Esophagus (tissue), 2 donors: ENCODE data around the gene OR6Q1. TPM values are rescaled to one million over a fixed set of nuclear protein-coding genes. Genes with fewer than 3 reads are reported as not detected.

Experiments used
- H3K27ac ChIP-seq, 2 donors: one replicate each; pipeline ENCODE4 v1.5.1; 2013; ENCODE audit warnings: low read depth in 2 of 2, mild to moderate bottlenecking in 2 of 2, inconsistent platforms in 1 of 2, low read length in 1 of 2, moderate library complexity in 1 of 2
- H3K27me3 ChIP-seq, 2 donors: one replicate each; pipeline ENCODE4 v1.6.1; 2013; ENCODE audit warnings: low read length in 2 of 2, control low read depth in 1 of 2, mild to moderate bottlenecking in 1 of 2; ENCODE audit not compliant: insufficient read depth in 2 of 2, control insufficient read depth in 1 of 2
- H3K36me3 ChIP-seq, 2 donors: one replicate each; pipeline ENCODE4 v1.6.1; 2013; ENCODE audit warnings: low read length in 1 of 2; ENCODE audit not compliant: control insufficient read depth in 2 of 2, insufficient read depth in 2 of 2
- H3K4me1 ChIP-seq, 2 donors: one replicate each; pipeline ENCODE4 v1.6.1; 2013; ENCODE audit warnings: low read length in 1 of 2; ENCODE audit not compliant: control insufficient read depth in 2 of 2, insufficient read depth in 2 of 2
- H3K4me3 ChIP-seq, 2 donors: one replicate each; pipeline ENCODE4 v1.5.1; 2013; ENCODE audit warnings: low read length in 2 of 2, mild to moderate bottlenecking in 2 of 2, low read depth in 1 of 2, moderate library complexity in 1 of 2
- H3K9me3 ChIP-seq, 2 donors: one replicate each; pipeline ENCODE4 v1.6.1; 2013; ENCODE audit warnings: mild to moderate bottlenecking in 2 of 2, low read depth in 1 of 2, low read length in 1 of 2, moderate library complexity in 1 of 2; ENCODE audit not compliant: control insufficient read depth in 2 of 2, insufficient read depth in 1 of 2
- WGBS, 2 donors: extraction: QIAGEN DNeasy Blood & Tissue Kit; methylation state at CpG; one replicate each; pipeline ENCODE4 v1.1.7; 2013; 5-methylcytosine and 5-hydroxymethylcytosine counted together
- polyA plus RNA-seq, 2 donors: library from polyadenylated mRNA; stranded (reverse); fragments of 200-250 nt; gene quantifications; one replicate each; pipeline ENCODE4 v1.2.3, GENCODE V29; 2013
- donor health status: healthy with polysubstance abuse.
- donor health status: Bipolar disorder and iron deficiency.

The OR6Q1 gene
- polyA plus RNA-seq, 2 donors = not detected

DNA sequence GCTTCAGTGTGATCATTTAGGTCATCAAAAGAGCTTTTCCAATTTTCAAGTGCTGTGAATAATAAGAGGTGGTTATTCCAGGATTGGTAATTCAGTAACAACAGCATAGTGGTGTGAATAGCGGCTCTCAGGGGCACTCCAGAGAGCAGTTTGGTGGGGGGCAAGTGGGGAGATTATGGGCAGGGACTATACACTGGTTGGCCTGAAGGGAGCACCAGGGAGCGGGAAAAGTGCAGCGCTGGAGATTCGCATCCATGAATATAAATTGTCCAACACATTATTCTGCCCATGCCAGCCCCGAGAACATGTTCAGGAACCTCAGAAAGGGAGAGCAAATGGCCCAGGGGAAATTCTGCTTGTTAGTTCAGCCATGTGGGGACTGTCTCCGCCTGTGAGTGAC is 37.9 kb downstream of the OR6Q1 start:
- no peak overlapping the region for H3K27ac ChIP-seq

DNA sequence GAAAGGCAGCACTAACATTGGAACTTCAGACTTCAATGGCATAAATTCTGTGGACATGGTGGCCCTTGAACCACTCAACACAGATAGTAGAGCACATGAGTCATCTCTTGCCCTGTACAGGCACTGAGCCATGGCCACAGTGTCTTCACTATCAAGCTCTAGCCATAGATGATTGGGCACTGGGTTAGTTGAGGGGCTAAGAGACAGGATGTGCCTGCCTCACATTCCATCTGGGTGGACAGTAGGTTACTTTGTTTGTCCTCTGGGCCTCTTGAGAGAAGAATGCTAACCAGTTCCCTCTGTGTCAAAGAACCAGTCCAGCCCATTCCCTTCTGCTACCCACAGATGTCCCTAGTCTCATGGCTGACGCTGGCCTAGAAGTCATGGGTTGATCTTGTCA is 39.8 kb downstream of the OR6Q1 start:
- no peaks in the 10 kb centered on the region for H3K27me3 ChIP-seq
- 85 to 88% methylated on average over 1 of the region's 1 CpG for WGBS, 2 donors

More for the DNA sequence above, 37.9 kb downstream of the OR6Q1 start:
- Histone ChIP-seq H3K4me3 (no peak overlapping the region), H3K36me3 (no peaks in the 10 kb centered on the region), H3K9me3 (no peaks in the 10 kb centered on the region), H3K27me3 (no peaks in the 10 kb centered on the region), H3K4me1 (no peaks in the 10 kb centered on the region)
- WGBS, 2 donors = 82% methylated on average over 6 of the region's 6 CpGs

GRCh38 chr11:58075781-58076180 is 45.0 kb downstream of the OR6Q1 start:
- no peak overlapping the region for H3K27ac ChIP-seq
- no peaks in the 10 kb centered on the region for H3K36me3 ChIP-seq
- WGBS, 2 donors = 17 to 20% methylated on average over 2 of the region's 2 CpGs
- no peaks in the 10 kb centered on the region for H3K4me1 ChIP-seq
- H3K9me3 ChIP-seq = no peaks in the 10 kb centered on the region
- no peaks in the 10 kb centered on the region for H3K27me3 ChIP-seq
- H3K4me3 ChIP-seq = no peak overlapping the region

More for the DNA sequence above, 39.8 kb downstream of the OR6Q1 start:
- no peaks in the 10 kb centered on the region for H3K4me1 ChIP-seq
- H3K9me3 ChIP-seq = no peaks in the 10 kb centered on the region
- H3K27ac ChIP-seq = no peak overlapping the region
- no peak overlapping the region for H3K4me3 ChIP-seq
- no peaks in the 10 kb centered on the region for H3K36me3 ChIP-seq

Other genes starting within 250 kb of the OR6Q1 start
- not detected for gene OR9Q1, start 7.1 kb upstream of the OR6Q1 start, polyA plus RNA-seq
- gene OR9I1, start 94.6 kb downstream of the OR6Q1 start, polyA plus RNA-seq = not detected
- not detected for gene OR9Q2, start 158.1 kb downstream of the OR6Q1 start, polyA plus RNA-seq
- gene OR1S2, start 173.2 kb downstream of the OR6Q1 start, polyA plus RNA-seq = not detected
- gene OR1S1, start 181.8 kb downstream of the OR6Q1 start, polyA plus RNA-seq = not detected
- gene OR10Q1, start 198.0 kb downstream of the OR6Q1 start, polyA plus RNA-seq = not detected
- not detected for gene OR10W1, start 237.3 kb downstream of the OR6Q1 start, polyA plus RNA-seq